ENCODE results near the gene ARHGEF9. TPM values are rescaled to one million over a fixed set of nuclear protein-coding genes. Genes with fewer than 3 reads are reported as not detected.
"Not testable (repeated sequence)": the region's sequence is repeated elsewhere in the genome, so short reads cannot be mapped to it uniquely, and the experiment has no call there.

The ARHGEF9 gene
- total RNA-seq, 1 donor from 2014 or later = 37.0 TPM

- Mint-ChIP-seq H3K27me3 (no peaks in the 10 kb centered on the region), H3K4me1 (ENCODE audit: unreplicated experiment) (no peaks in the 10 kb centered on the region), H3K27ac (no peak overlapping the region), H3K36me3 (no peaks in the 10 kb centered on the region), H3K9me3 (no peaks in the 10 kb centered on the region), H3K4me3 (no peak overlapping the region)
- DNase-seq (ENCODE audit: extremely low spot score, unreplicated experiment) = no peak
- TF ChIP-seq, protein P1, sequence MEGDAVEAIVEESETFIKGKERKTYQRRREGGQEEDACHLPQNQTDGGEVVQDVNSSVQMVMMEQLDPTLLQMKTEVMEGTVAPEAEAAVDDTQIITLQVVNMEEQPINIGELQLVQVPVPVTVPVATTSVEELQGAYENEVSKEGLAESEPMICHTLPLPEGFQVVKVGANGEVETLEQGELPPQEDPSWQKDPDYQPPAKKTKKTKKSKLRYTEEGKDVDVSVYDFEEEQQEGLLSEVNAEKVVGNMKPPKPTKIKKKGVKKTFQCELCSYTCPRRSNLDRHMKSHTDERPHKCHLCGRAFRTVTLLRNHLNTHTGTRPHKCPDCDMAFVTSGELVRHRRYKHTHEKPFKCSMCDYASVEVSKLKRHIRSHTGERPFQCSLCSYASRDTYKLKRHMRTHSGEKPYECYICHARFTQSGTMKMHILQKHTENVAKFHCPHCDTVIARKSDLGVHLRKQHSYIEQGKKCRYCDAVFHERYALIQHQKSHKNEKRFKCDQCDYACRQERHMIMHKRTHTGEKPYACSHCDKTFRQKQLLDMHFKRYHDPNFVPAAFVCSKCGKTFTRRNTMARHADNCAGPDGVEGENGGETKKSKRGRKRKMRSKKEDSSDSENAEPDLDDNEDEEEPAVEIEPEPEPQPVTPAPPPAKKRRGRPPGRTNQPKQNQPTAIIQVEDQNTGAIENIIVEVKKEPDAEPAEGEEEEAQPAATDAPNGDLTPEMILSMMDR (conservative IDR thresholded peaks at IDR 0.05) = no peak
These were observed 24.2 kb upstream of the ARHGEF9 start for GRCh38 chrX:63809173-63809572.

GRCh38 chrX:63795406-63795805, 10.4 kb upstream of the ARHGEF9 start:
- not testable (repeated sequence) for DNase-seq (ENCODE audit: extremely low spot score, unreplicated experiment); H3K4me3 Mint-ChIP-seq; H3K4me1 Mint-ChIP-seq (ENCODE audit: unreplicated experiment); H3K9me3 Mint-ChIP-seq; H3K27me3 Mint-ChIP-seq; H3K27ac Mint-ChIP-seq; H3K36me3 Mint-ChIP-seq

DNA sequence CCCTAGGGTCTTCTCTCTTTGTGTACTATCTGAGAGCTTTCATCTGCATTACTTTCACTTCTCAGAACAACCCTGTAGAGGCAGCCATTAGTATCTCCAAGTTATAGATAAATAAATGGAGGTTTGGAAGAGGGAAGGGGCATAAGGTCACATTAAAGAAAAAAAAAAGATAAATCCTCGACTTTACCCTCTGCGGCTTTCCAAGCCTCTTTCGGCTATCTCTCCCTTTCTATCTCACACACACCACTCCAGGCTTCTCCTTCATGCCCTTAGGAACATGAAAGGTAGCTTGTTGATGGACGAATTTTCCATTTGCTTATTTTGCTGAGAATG, 660 bp upstream of the ARHGEF9 start:
- Mint-ChIP-seq H3K9me3 (no peaks in the 10 kb centered on the region), H3K27ac (no peak overlapping the region), H3K4me1 (ENCODE audit: unreplicated experiment) (no peaks in the 10 kb centered on the region), H3K27me3 (no peaks in the 10 kb centered on the region), H3K36me3 (no peaks in the 10 kb centered on the region), H3K4me3 (peak overlapping the region; percentile 82)
- TF ChIP-seq, protein P1 (conservative IDR thresholded peaks at IDR 0.05) = no peak
- DNase-seq (ENCODE audit: extremely low spot score, unreplicated experiment) = no peak

DNA sequence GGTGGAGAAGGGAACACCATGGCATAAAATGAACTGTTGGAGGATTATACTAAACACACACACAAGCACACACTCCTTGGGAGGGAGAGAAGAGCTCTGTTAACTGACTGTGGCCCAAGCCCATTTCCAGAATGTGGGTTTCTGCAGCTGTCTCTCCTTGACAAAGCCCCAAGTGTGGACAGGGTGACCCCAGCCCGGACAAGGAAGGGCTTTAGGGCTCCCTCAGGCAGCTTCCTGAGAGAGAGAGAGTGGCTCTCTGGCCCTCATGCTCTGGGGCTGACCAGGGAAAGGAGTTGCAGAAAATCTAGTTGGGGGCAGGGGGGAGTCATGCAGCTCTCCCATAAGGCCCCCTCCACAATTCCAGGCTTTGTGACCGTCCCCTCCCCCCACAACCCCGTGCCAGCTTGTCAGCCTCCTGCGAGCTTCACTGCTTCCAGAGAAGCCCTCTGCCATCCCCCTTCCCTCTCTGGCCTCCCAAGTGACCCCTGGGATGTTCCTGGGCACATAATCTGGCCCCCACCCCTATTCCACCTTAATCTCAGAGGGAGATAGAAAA, 590 bp downstream of the ARHGEF9 start:
- DNase-seq (ENCODE audit: extremely low spot score, unreplicated experiment) = no peak
- TF ChIP-seq, protein P1 (conservative IDR thresholded peaks at IDR 0.05) = no peak
- no peak overlapping the region for H3K27ac Mint-ChIP-seq
- H3K27me3 Mint-ChIP-seq = no peaks in the 10 kb centered on the region
- no peaks in the 10 kb centered on the region for H3K36me3 Mint-ChIP-seq
- H3K4me3 Mint-ChIP-seq = peak overlapping the region; percentile 82
- no peaks in the 10 kb centered on the region for H3K4me1 Mint-ChIP-seq (ENCODE audit: unreplicated experiment)
- H3K9me3 Mint-ChIP-seq = no peaks in the 10 kb centered on the region

GRCh38 chrX:63782515-63782914, 2.5 kb downstream of the ARHGEF9 start:
- no peak for DNase-seq (ENCODE audit: extremely low spot score, unreplicated experiment)
- Mint-ChIP-seq H3K9me3 (no peaks in the 10 kb centered on the region), H3K36me3 (peaks cover 3% of the 10 kb centered on the region), H3K27me3 (no peaks in the 10 kb centered on the region), H3K4me1 (ENCODE audit: unreplicated experiment) (no peaks in the 10 kb centered on the region), H3K4me3 (no peak overlapping the region), H3K27ac (no peak overlapping the region)
- TF ChIP-seq, protein P1 (conservative IDR thresholded peaks at IDR 0.05) = no peak

DNA sequence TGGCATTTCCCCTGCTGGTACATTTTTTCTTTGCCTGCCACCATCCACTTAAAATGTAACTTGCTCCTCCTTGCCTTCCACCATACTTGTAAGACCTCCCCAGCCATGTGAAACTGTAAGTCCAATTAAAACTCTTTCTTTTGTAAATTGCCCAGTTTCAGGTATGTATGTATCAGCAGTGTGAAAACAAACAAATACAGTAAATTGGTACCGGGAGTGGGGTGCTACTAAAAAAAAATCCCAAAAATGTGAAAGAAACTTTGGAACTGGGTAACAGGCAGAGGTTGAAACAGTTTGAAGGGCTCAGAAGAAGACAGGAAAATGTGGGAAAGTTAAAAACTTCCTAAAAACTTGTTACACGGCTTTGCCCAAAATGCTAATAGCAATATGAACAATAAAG, 16.3 kb downstream of the ARHGEF9 start:
- no peak for DNase-seq (ENCODE audit: extremely low spot score, unreplicated experiment)
- H3K4me1 Mint-ChIP-seq (ENCODE audit: unreplicated experiment) = no peaks in the 10 kb centered on the region
- no peaks in the 10 kb centered on the region for H3K27me3 Mint-ChIP-seq
- peaks cover 5% of the 10 kb centered on the region for H3K9me3 Mint-ChIP-seq
- no peak overlapping the region for H3K27ac Mint-ChIP-seq
- no peak overlapping the region for H3K4me3 Mint-ChIP-seq
- H3K36me3 Mint-ChIP-seq = peaks cover 3% of the 10 kb centered on the region
- TF ChIP-seq, protein P1 (conservative IDR thresholded peaks at IDR 0.05) = no peak

Measured in type B pancreatic cell (in vitro differentiated cells).